Measurements from ENCODE around the gene LHFPL3.
A peak's percentile ranks its signal among the peaks of the same experiment; 100 is the strongest.
"Not testable (repeated sequence)": the region's sequence is repeated elsewhere in the genome, so short reads cannot be mapped to it uniquely, and the experiment has no call there.

LHFPL3 gene

GRCh38 chr7:104486931-104487330, 158.5 kb downstream of the LHFPL3 start:
- no peak for DNase-seq

GRCh38 chr7:104487642-104488041, 159.2 kb downstream of the LHFPL3 start:
- DNase-seq, result no peak

- DNase-seq, result no peak
These were observed 169.1 kb downstream of the LHFPL3 start for GRCh38 chr7:104497379-104497967.

- no peak for DNase-seq
These were observed 171.6 kb downstream of the LHFPL3 start for GRCh38 chr7:104499975-104500374.

DNA sequence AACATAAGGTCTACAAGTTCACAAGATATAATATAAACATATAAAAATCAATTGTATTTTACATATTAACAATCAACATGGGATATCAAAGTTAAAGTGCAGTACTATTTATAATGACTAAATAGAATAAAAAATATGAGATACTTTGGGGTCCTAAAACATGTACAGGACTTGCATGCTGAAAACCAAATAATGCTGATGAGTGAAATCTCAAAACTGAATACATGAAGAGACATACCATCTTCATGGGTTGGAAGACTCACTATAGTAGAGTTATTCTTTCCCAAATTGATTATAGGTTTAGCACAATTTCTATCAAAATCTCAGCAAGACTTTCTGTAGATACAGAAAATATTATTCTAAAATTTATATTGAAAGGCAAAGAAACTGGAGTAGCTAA, 181.5 kb downstream of the LHFPL3 start:
- DNase-seq, result no peak

- no peak for DNase-seq
These were observed 196.4 kb downstream of the LHFPL3 start for GRCh38 chr7:104524853-104525252.

DNA sequence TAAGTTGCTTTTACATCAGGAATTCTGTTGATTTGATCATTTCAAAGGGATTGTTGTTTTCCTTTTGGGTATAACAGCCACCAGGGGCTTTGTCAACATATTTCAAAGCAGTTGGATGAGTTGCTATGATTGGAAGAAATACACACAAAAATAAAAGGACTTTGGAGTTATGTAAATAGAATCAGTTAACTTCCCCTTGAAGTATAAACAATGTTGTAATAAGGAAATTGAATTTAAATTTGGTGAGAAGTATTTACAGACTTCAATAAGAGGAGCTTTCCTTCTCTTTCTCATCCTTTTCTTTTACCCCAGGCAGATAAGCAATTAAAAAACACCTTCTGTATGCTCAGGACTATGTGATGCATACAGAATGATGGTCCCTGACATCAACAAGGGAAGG, 199.7 kb downstream of the LHFPL3 start:
- DNase-seq, result no peak

GRCh38 chr7:104529567-104529966, 201.2 kb downstream of the LHFPL3 start:
- DNase-seq, result no peak

- DNase-seq, result no peak
These were observed 201.8 kb downstream of the LHFPL3 start for GRCh38 chr7:104530251-104530650.

DNA sequence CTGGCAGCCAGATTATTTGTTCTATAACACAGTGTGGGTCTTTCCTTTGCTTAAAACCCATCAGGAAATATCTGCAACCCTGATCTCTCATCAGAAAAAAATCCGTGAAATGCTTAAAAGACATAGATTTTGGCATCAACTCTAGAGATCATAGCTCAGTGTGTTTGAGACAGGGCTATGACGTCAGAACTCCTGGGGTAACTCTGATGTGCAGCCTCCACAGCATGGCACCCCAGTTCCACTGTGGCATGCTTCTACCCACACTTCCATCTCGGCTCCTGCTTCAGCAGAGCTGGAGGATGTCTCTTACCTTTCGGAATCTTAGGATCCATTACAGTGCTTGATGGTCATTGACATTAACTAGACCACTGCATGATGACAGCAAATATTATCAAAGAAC, 205.7 kb downstream of the LHFPL3 start:
- DNase-seq, result no peak

GRCh38 chr7:104535841-104536240, 207.4 kb downstream of the LHFPL3 start:
- no peak for DNase-seq

GRCh38 chr7:104536956-104537355, 208.6 kb downstream of the LHFPL3 start:
- DNase-seq, result no peak

GRCh38 chr7:104538152-104538551, 209.7 kb downstream of the LHFPL3 start:
- DNase-seq, result no peak

DNA sequence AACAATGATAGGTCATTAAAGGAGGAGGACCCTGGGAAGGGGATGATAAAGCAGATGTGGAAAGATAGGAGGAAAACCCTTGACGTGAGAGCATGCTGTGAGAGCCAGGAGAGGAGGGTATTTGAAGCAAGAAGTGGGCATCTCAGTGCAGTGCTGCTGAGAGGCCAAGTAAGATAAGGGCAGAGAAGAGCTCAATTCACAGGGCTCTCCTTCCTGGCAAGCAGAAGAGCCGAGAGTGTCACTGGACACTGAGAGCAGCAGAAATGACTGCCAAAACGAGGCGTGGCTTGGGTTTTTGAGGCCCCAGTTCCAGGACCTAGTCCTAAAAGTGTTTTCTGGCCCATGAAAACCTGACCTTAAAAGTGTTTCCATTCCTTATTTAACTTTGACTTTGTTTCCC, 213.5 kb downstream of the LHFPL3 start:
- no peak for DNase-seq

DNA sequence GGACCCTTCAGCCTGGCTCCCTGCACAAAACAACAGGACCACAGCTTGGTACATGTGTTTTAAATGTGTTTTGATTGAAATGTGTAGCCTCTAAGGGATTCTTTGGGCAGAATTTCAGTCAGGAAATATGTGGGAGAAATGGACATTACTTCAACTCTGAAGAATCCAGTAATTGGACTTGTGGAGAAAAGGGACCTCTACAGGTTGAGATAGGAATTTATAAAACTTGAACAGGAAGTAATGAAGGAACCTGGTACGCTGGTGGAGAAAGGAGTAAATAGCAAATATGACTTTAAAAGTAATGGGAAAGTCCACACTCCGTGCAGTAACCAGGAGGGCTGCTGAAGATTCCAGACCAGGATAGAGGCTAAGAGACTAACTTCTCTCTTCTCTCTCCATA, 220.5 kb downstream of the LHFPL3 start:
- DNase-seq, result no peak

DNA sequence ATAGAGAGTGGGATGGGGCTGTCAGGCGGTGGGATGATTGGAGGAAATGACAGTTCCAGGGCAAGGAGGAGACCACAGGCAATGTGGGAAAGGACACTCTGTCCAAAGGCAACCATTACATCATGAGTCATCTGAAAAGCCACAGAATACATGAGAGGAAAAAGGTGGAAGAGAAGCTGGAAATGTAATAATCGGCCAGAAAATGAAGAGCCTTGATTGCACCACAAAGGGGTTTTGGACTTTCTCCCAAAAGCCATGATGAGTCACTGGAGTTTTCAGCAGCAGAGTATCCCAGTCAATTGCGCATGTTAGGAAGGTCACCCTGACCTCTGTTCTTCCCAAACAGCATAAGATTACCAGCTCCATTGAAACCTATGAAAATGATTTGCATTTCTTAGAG, 222.0 kb downstream of the LHFPL3 start:
- DNase-seq, result no peak

- DNase-seq, result no peak
These were observed 222.8 kb downstream of the LHFPL3 start for GRCh38 chr7:104551226-104551625.

DNA sequence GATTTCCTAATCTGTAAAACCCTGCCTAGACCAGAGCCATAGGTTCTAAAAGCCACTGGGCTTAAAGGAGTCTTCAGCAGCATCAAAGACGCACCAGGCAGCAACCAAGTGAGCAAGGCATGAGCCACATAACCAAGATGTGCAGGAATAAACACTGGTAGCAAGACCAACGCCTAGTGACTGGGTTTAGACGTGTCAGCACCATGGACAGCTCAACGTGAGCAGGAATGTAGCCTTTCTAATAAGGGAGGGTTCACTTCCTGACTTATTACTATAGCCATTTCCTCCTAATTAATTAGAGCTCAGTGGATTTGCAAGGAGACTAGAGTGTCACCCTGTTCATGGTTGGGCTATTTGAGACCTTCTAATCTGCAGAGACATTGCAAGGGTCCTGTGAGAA, 223.7 kb downstream of the LHFPL3 start:
- peak; percentile 14 for DNase-seq

DNA sequence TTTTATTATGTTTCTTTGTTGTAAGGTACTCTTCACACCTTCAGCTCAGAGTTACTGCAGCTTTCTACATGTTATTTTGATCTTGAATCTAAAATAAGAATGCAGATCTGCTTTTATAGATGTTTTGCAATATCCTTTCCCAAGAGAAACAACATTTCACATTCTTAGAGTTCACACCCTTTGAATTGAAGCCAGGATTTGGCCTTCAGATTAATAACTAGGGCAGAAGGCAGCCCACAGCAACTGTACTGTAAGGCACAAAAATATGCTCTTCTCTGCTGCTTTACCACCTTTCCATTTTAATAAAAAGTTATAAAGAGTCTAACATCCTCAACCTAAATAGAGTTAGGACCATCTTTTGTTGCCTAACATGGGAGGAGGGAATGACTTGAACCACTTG, 224.7 kb downstream of the LHFPL3 start:
- no peak for DNase-seq

GRCh38 chr7:104563350-104563901, 235.0 kb downstream of the LHFPL3 start:
- not testable (repeated sequence) for DNase-seq

DNA sequence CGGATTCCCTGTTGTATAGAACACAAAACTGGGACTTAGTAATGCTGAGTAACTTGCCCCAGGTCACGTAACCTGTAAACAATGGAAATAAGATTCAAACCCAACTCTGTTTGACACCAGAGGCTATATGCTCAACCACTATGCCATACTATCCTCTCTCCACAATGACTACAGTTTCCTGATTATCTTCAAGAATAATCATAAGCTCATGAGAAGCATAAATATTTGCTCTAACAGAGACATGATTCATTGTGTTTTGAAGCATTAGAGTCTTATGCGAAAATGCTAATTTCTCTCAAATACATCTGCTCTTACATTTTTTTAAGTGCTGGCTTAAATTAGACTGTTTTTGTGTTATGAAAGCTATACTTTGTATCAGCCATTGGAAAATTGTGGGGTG, 241.3 kb downstream of the LHFPL3 start:
- no peak for DNase-seq

GRCh38 chr7:104572554-104572953, 244.2 kb downstream of the LHFPL3 start:
- DNase-seq, result no peak

DNA sequence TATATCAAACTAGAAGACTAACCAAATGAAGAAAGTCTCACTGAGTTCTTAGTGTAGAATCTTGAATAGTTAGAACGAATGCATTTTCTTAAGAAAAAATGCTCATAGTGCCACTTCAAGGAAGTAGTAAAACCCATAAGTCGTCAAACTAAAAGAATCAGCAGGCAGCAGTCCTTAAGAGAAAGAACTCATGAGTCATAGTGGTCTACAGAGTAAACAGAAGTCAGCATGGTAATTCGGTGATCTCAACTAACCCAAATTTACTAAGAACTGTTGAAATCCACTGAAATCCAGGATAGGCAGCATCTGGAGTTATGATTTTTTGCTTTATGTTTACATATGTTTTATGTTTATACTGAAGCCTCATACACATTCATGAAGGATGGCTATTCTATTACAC, 256.2 kb downstream of the LHFPL3 start:
- no peak for DNase-seq

GRCh38 chr7:104595591-104595990, 267.2 kb downstream of the LHFPL3 start:
- DNase-seq, result not testable (repeated sequence)

- no peak for DNase-seq
These were observed 275.6 kb downstream of the LHFPL3 start for GRCh38 chr7:104603957-104604356.

Data from stimulated activated CD4-positive, alpha-beta T cell treated with anti-CD3 and anti-CD28 coated beads, Interleukin-15, amount 100 ng/mL, for 24 hours (primary cell).